ENCODE measurements around the gene MGRN1. TPM values are rescaled to one million over a fixed set of nuclear protein-coding genes. Genes with fewer than 3 reads are reported as not detected.

MGRN1 gene
- total RNA-seq, 1 donor from 2014 or later, result 19.2 TPM

DNA sequence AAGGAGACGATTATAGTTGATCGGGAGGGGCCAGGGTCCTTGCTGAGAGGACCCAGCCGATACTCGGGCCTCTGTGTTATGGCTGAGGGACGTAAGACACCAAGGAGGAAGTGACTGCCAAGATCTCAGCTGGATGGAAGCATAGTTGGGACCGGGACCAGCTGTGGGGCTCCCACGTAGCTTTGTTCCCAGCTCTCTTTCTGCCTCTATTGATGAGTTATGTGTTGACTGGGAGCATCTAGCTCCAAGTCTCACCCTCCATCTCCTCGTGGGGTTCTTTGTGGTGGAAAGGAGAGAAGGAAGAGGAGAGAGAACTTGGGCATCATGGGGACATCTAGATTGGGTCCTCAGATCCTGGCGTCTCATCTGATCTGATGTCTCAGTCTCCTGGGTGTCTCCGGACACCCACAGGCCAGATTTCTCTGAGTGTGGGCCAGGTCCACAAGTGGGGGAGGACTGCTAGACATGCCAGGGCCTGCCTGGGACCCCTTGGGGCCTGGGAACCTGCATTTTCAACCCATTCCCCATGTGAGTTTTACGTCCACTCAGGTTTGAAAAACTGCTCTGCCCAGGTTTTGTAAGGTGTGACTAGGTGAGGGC is 1.0 kb downstream of the MGRN1 start:
- peak; percentile 13 for ATAC-seq

DNA sequence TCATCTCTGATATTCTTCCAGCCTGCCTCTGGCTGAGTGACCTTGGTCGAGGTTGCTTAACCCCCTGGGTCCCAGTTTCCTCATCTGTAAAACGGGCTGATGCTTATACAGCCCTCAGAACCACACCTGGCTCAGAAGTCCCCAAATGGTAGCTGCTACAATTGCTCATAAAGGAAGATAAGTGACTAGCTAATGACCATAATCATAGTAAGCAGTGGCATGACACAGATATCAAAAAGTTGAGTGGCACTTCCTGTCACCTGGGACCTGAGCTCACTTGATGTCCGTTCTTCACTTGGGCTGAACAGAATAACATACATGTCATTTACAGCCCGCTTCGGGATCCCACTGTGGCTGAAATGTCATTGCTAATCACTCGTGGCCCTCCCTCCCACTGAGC is 1.8 kb downstream of the MGRN1 start:
- ATAC-seq, result no peak

GRCh38 chr16:4628283-4628682 is 3.7 kb downstream of the MGRN1 start:
- ATAC-seq, result no peak

GRCh38 chr16:4631444-4631843 is 6.8 kb downstream of the MGRN1 start:
- no peak for ATAC-seq

DNA sequence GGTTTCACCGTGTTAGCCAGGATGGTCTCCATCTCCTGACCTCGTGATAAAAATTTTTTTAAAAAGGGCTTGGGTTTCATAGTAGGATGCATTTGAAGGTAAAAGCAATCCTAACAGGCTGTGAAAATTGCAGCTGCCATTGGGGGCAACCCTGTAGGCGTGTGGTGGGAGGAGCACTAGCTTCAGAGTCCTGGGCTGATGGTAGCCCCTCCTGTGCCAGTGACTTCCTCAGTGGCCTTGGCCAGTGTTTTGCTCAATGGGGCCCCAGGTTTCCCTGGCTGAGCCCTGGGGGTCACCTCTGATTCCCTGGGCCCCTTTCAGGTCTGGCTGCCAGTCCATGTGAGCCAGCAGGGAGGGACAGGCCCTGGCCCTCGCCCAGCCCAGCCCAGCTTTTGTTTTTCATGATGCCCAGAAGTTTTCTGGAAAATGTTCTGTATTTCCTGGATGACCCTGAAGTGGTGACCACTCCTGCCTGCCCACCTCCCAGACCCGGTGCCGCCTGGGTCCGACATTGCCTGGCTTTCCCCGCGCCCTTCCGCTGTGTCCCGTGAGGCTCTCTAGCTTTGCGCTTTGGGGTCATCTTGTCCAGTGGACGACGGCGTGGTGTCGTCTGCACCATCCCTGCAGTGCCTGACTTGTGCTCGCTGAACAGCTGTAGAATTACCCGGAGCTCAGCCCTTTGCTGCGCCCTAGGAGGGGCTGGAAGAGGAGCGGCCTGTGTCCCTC is 9.4 kb downstream of the MGRN1 start:
- no peak for ATAC-seq

DNA sequence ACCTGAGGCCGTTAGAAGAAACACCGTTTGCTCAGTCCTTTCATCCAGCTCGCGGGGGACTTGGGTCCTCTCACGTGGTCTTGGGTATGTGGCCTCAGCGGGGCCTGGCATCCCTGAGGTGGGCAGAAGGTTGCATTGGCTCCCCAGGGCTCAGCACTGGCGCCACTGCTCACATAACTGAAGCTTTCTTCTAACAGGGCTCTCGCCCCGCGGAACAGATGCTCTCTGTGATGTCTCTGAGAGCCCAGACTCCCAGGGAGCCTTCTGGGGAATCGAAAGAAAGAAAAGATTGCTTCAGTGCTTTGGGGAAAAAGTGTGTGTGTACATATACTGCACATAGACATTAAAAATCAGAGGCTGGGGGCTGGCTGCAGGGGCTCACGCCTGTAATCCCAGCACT is 10.1 kb downstream of the MGRN1 start:
- no peak for ATAC-seq

GRCh38 chr16:4636196-4636595 is 11.6 kb downstream of the MGRN1 start:
- no peak for ATAC-seq

DNA sequence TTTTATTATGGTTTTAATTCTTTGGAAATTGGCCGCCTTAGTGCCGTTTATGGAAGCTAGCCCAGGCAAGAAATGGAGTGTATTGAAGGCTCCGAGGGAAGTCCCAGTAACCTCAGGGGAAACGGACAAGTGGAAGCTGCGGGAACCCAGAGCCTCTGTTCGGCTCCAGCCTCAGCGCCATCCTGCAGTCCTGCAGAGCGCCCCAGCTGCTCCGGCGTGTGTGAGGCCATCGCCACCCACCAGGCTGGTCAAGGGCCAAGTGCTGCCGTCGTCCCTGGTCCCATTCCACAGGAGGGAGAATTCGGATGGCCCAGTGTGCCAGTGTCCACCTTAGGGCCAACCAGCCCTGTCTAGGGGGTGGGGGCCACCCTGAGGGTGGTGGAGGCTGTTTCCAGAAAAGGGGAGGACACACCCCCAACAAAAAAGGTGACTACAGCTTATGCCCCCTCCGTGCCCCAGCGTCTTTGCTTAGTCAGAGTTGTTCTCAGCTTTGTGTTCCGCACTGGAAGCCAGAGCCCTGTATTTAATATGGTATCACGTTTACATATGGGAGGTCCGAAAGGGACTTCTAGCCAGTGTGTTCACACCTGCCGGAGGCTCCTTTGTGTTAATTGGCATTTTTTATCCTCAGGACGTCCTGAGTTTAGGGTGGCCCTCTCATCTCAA is 13.0 kb downstream of the MGRN1 start:
- no peak for ATAC-seq

DNA sequence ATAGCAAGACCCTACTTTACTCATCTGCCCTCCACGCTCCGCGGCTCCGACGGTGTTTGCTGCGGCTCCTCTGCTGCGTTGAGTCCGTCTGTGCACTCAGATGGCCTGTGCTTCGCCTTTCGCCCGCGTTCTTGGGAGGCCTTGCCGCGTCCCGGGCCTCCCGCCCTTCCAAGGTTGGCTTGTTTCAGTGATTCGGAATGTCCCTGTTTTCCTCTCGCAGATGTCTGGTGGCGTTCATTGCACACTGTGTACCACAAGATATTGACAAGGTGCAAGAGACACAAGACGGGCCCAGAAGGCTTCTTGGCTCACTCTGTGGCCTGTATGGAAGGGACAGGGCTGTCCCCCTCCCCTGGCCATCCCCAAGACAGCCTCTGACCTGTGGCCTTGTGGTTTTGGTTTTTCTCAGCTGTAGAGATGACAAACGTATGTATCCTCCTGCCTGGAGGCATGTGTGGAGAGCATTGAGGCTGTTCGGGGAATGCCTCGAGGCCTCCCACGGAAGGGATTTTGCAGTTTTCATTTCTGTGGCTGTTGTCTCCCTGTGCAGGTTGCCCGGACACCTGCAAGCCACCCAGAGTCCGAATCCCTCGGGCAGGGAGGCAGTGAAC is 15.4 kb downstream of the MGRN1 start:
- no peak for ATAC-seq

DNA sequence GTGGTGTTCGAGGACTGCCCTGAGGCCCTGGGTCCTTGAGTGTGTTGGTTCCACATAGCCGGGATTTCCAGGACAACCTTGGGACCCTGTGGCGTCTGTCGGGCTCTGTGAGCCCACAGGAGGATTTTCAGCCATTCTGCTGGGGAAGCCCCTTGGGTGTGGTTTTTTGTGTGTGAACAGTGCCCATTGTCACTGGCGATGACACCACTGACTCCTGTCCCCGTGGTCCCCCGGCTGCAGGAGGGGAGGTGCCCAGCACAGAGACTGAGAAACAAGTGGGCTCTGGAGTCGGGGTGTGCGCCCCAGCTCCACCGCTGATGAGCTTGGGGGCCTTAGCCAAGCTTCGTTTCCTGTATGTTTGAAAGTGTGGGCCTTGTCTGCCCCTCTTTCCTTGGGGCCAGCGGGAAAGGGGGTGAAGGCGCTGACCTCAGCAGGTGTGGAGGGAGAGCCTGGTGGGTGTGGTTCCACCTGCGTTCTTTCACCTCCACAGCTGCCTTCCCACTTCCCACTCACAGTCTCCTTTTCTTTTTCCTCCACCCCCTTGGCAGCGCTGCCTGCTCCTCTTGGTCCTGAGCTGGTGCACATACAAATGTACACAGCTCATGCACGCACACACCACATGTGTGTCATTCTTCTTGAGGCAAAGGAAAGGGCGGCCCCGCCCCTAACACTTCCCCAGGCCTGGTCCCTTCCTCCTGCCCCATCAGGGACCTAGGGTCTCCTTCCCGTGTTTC is 16.1 kb downstream of the MGRN1 start:
- peak; percentile 51 for ATAC-seq

DNA sequence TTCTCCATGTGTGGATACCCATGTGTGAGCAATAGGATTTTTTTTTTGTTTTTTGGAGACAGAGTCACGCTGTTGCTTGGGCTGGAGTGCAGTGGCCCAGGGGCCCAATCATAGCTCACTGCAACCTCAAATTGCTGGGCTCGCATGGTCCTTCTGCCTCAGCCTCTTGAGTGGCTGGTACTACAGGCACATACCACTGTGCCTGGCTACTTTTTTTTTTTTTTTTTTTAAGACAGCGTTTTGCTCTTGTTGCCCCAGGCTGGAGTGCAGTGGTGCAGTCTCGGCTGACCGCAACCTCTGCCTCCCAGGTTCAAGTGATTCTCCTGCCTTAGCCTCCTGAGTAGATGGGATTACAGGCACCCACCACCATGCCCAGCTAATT is 16.7 kb downstream of the MGRN1 start:
- ATAC-seq, result no peak

GRCh38 chr16:4641895-4642294 is 17.3 kb downstream of the MGRN1 start:
- ATAC-seq, result no peak

DNA sequence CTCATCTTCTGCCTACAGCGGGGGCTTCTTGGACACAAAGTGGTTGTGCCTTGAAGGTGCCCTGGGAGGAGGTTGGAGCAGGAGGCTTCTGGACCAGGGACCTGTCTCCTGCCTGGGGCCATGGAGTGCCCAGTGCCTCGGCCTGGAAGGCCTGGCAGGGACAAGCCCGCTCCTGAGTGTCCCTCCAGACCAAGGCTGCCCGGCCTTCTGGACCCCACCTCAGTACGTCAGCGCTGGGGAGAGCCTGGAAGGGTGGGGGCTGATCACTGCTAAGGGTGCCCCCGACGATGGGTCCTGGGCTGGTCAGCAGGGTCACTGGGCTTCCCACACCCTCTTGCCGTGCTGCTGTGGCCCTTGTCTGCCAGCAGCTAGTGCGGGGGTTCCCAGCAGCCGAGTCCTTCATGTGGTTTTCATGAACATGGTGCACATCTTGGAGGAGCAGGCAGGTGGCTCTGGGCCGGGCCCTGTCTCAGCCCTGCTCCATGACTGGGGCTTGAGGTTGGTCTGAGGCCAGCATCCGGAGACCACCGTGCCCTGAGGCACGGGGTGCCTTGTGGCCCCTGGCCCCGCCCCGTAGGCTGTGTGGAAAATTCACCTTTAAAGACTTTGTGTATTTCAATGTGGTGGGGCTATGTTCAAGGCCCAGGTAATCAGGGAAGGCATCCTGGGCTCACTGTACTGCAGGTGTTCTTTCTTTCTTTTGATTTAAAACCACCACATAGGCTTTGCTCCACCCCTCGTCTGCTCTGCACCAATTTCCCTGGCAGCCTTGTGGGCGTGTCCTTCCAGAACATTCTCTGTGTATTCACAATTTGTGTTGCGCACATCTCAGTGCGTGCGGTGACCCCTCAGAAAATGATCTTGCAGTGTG is 22.4 kb downstream of the MGRN1 start:
- ATAC-seq, result peak; percentile 5

- no peak for ATAC-seq
Observed at GRCh38 chr16:4647644-4647980, 23.0 kb downstream of the MGRN1 start.

- ATAC-seq, result no peak
Observed at GRCh38 chr16:4648917-4649316, 24.3 kb downstream of the MGRN1 start.

GRCh38 chr16:4649744-4650442 is 25.3 kb downstream of the MGRN1 start:
- no peak for ATAC-seq

DNA sequence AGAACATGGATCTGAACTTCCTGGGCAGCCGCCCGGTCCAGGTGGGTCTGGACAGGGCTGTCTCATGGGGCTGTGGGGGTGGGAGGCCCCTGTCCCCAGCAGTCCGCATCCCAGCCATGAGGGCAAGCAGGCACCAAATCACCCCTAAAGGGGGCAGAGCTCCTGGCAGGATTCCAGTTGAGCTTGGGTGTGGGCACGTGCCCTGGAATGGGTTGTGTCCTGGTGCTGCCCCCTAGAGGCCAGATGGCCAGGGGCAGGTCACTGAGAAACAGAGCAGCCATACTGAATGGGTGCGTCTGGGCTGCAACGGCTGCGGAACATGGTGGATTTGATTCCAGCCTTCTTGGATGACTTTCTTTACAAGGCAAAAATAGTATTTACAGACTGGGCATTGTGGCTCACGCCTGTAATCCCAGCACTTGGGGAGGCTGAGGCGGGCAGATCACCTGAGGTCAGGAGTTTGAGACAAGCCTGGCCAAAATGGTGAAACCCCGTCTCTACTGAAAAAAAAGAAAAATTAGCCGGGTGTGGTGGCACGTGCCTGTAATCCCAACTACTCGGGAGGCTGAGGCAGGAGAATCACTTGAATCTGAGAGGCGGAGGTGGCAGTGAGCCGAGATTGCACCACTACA is 25.9 kb downstream of the MGRN1 start:
- ATAC-seq, result peak; percentile 61

DNA sequence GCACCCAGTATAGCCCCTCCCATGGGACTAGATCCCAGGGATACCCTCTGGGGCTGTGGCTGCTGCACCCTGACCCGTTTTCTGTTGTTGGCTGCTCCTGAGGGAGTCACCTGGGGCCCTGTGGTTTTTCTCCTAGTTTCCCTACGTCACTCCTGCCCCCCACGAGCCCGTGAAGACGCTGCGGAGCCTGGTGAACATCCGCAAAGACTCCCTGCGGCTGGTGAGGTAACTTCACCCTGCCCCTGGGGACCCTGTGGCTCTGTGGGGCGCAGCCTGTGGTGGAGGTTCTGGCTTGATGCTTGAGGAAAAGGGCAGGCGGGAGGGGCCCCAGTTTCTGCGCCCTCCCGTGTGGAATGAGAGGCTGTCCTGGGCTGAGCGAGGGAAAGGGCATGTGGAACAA is 27.2 kb downstream of the MGRN1 start:
- ATAC-seq, result no peak

DNA sequence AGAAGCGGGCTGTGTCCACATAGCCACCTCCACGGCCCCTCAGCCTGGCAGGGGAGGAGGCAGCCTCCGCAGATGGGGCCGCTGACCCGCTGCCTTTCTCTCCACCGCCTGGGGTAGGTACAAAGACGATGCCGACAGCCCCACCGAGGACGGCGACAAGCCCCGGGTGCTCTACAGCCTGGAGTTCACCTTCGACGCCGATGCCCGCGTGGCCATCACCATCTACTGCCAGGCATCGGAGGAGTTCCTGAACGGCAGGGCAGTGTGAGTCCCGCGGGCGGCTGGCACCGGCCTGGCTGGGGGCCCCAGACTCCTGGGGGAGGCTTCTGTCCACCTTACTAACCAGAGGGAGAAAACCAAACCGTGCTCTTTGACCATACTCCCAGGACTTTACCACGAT is 27.9 kb downstream of the MGRN1 start:
- no peak for ATAC-seq

- ATAC-seq, result no peak
Observed at GRCh38 chr16:4654011-4654963, 29.7 kb downstream of the MGRN1 start.
